Measurements from ENCODE around the gene MCRIP1.
A peak's percentile ranks its signal among the peaks of the same experiment; 100 is the strongest.
"Not testable (repeated sequence)": the region's sequence is repeated elsewhere in the genome, so short reads cannot be mapped to it uniquely, and the experiment has no call there.

Gene MCRIP1

GRCh38 chr17:81842378-81842724 lies 9.3 kb upstream of the MCRIP1 start:
- TF ChIP-seq ZNF8 (CRISPR knock-in tag; IDR thresholded peaks at IDR 0.05): no peak
- TF ChIP-seq POU6F1 (CRISPR knock-in tag; IDR thresholded peaks at IDR 0.05; ENCODE audit: borderline replicate concordance, low read depth): no peak
- TF ChIP-seq PATZ1 (CRISPR knock-in tag; IDR thresholded peaks at IDR 0.05; ENCODE audit: borderline replicate concordance): no peak
- no peak for TF ChIP-seq RARB (CRISPR knock-in tag; IDR thresholded peaks at IDR 0.05)
- TF ChIP-seq ZC3H10 (CRISPR knock-in tag; IDR thresholded peaks at IDR 0.05): no peak
- no peak for TF ChIP-seq ESRRG (CRISPR knock-in tag; IDR thresholded peaks at IDR 0.05)
- TF ChIP-seq TSHZ2 (CRISPR knock-in tag; IDR thresholded peaks at IDR 0.05): no peak
- TF ChIP-seq TCF4 (CRISPR knock-in tag; IDR thresholded peaks at IDR 0.05; ENCODE audit: borderline replicate concordance): no peak
- TF ChIP-seq ARNTL (CRISPR knock-in tag; IDR thresholded peaks at IDR 0.05; ENCODE audit: borderline replicate concordance, low read depth): no peak
- no peak for TF ChIP-seq TOX (CRISPR knock-in tag; IDR thresholded peaks at IDR 0.05; ENCODE audit: borderline replicate concordance)
- no peak for TF ChIP-seq ZNF70 (CRISPR knock-in tag; IDR thresholded peaks at IDR 0.05)
- TF ChIP-seq ZFP30 (CRISPR knock-in tag; IDR thresholded peaks at IDR 0.05): no peak
- no peak for TF ChIP-seq CSDC2 (CRISPR knock-in tag; IDR thresholded peaks at IDR 0.05)
- TF ChIP-seq SNAI2 (CRISPR knock-in tag; IDR thresholded peaks at IDR 0.05): no peak
- TF ChIP-seq OSR1 (CRISPR knock-in tag; IDR thresholded peaks at IDR 0.05): no peak
- TF ChIP-seq ZNF565 (CRISPR knock-in tag; conservative IDR thresholded peaks at IDR 0.05; ENCODE audit: low read depth): no peak
- no peak for TF ChIP-seq BACH2 (CRISPR knock-in tag; IDR thresholded peaks at IDR 0.05; ENCODE audit: borderline replicate concordance)
- no peak for TF ChIP-seq CSRNP3 (CRISPR knock-in tag; IDR thresholded peaks at IDR 0.05)
- no peak for TF ChIP-seq ISL1 (CRISPR knock-in tag; IDR thresholded peaks at IDR 0.05)
- TF ChIP-seq CREB5 (CRISPR knock-in tag; IDR thresholded peaks at IDR 0.05; ENCODE audit: low read depth): no peak
- no peak for ATAC-seq

- ATAC-seq: no peak; the same call in 2 of the 3 replicates
- TF ChIP-seq ZNF8 (CRISPR knock-in tag; IDR thresholded peaks at IDR 0.05): no peak
Measured at GRCh38 chr17:81841866-81842265, 8.8 kb upstream of the MCRIP1 start.

GRCh38 chr17:81840826-81841778 lies 8.0 kb upstream of the MCRIP1 start:
- peak; percentile 6 for ATAC-seq
- TF ChIP-seq BACH2 (CRISPR knock-in tag; IDR thresholded peaks at IDR 0.05; ENCODE audit: borderline replicate concordance): no peak
- no peak for TF ChIP-seq ZNF70 (CRISPR knock-in tag; IDR thresholded peaks at IDR 0.05)
- TF ChIP-seq RARB (CRISPR knock-in tag; IDR thresholded peaks at IDR 0.05): no peak
- TF ChIP-seq ZFP3 (CRISPR knock-in tag; IDR thresholded peaks at IDR 0.05): no peak
- no peak for TF ChIP-seq ARNTL (CRISPR knock-in tag; IDR thresholded peaks at IDR 0.05; ENCODE audit: borderline replicate concordance, low read depth)
- no peak for TF ChIP-seq GLIS3 (CRISPR knock-in tag; IDR thresholded peaks at IDR 0.05)
- no peak for TF ChIP-seq CSDC2 (CRISPR knock-in tag; IDR thresholded peaks at IDR 0.05)
- no peak for TF ChIP-seq ISL1 (CRISPR knock-in tag; IDR thresholded peaks at IDR 0.05)

GRCh38 chr17:81840059-81840458 lies 7.0 kb upstream of the MCRIP1 start:
- ATAC-seq: not testable (repeated sequence)
